A673 (cell line): Measurements from ENCODE around the gene KCTD8. TPM values are rescaled to one million over a fixed set of nuclear protein-coding genes. Genes with fewer than 3 reads are reported as not detected.

ENCODE experiments used
- BruUV-seq: library from RNA; stranded (reverse); fragments of 400-500 nt; replicated peaks from 2 replicates; lab custom pipeline; 2021; lab: Mats Ljungman, UMichigan
- CTCF ChIA-PET: fragments of 300-600 bp; sonication (Branson Sonifier 250); formaldehyde crosslinking; loops from one replicate; lab custom pipeline; 2022; ENCODE audit warnings: antibody characterized with exemption; lab: Charles Lee
- POLR2A ChIA-PET: fragments of 300-600 bp; sonication (Branson Sonifier 250); formaldehyde crosslinking; loops from one replicate; lab custom pipeline; 2022; ENCODE audit warnings: antibody characterized with exemption; ENCODE audit not compliant: low non-redundant PET; lab: Charles Lee
- DNase-seq: peaks from one replicate; pipeline ENCODE4 v3.0.0-alpha.2; 2015; ENCODE audit warnings: low spot score
- H3K27ac ChIP-seq: fragments of 200-600 bp; sonication (generic); 2 replicates; pipeline ENCODE4 v1.5.1; 2016; ENCODE audit warnings: mixed run types, low read depth, mild to moderate bottlenecking, mixed read lengths, antibody characterized with exemption, low read length; ENCODE audit not compliant: poor library complexity, severe bottlenecking
- H3K27me3 ChIP-seq: fragments of 200-600 bp; sonication (generic); replicated peaks from 2 replicates; pipeline ENCODE4 v1.6.1; 2017; ENCODE audit warnings: mixed run types, low read depth, mild to moderate bottlenecking, mixed read lengths, antibody characterized with exemption, low read length; ENCODE audit not compliant: insufficient read depth, poor library complexity
- H3K36me3 ChIP-seq: fragments of 200-600 bp; sonication (generic); 2 replicates; pipeline ENCODE4 v1.6.1; 2016; ENCODE audit warnings: mixed run types, mild to moderate bottlenecking, mixed read lengths, antibody characterized with exemption, low read length; ENCODE audit not compliant: insufficient read depth, poor library complexity, severe bottlenecking
- H3K4me1 ChIP-seq: fragments of 200-600 bp; sonication (generic); 2 replicates; pipeline ENCODE4 v1.6.1; 2017; ENCODE audit warnings: mixed run types, mild to moderate bottlenecking, mixed read lengths, antibody characterized with exemption, low read length; ENCODE audit not compliant: insufficient read depth, poor library complexity, severe bottlenecking
- H3K4me3 ChIP-seq: fragments of 200-600 bp; sonication (generic); 2 replicates; pipeline ENCODE4 v1.5.1; 2016; ENCODE audit warnings: low read depth, mixed run types, mild to moderate bottlenecking, mixed read lengths, low read length; ENCODE audit not compliant: poor library complexity, severe bottlenecking
- H3K9me3 ChIP-seq: fragments of 200-600 bp; sonication (generic); 2 replicates; pipeline ENCODE4 v1.6.1; 2016; ENCODE audit warnings: mixed run types, low read depth, mild to moderate bottlenecking, mixed read lengths, antibody characterized with exemption, low read length; ENCODE audit not compliant: poor library complexity, severe bottlenecking
- EZH2 ChIP-seq: fragments of 200-600 bp; sonication (generic); IDR thresholded peaks from 2 replicates; pipeline ENCODE4 v1.6.1; 2017; ENCODE audit warnings: borderline replicate concordance, low read depth, mild to moderate bottlenecking, mixed read lengths, antibody characterized with exemption, low read length; ENCODE audit not compliant: poor library complexity, severe bottlenecking
- intact Hi-C: fragments of 100-400 bp; cut with micrococcal nuclease; formaldehyde crosslinking; loops from one replicate; pipeline ENCODE4 v1.10.0; 2022; ENCODE audit not compliant: unreplicated experiment
- total RNA-seq: library from RNA; stranded (reverse); gene quantifications from 2 replicates; pipeline ENCODE4 v1.2.3, GENCODE V29; 2021
- TF ChIP-seq, protein P1 (sequence below): fragments of 300-800, 200-600 bp; sonication (generic); conservative IDR thresholded peaks from 2 replicates; pipeline ENCODE4 v1.5.1; 2017; ENCODE audit warnings: low read depth, mild to moderate bottlenecking, antibody characterized with exemption, low read length, moderate library complexity, mixed read lengths

KCTD8 gene
- total RNA-seq, 1 experiment from 2014 or later: not detected

GRCh38 chr4:44232262-44232661 lies 216.3 kb downstream of the KCTD8 start:
- H3K4me1 ChIP-seq: no peaks in the 10 kb centered on the region
- no peaks in the 10 kb centered on the region for H3K36me3 ChIP-seq
- H3K4me3 ChIP-seq: no peak overlapping the region
- no peak for DNase-seq
- ChIA-PET CTCF (no interaction called here), POLR2A (interaction anchor here (0.6 kb wide), 1 partner anchor 1793 kb away, joined by 3 read pairs; no protein-coding TSS in a partner anchor)
- H3K27me3 ChIP-seq: no peaks in the 10 kb centered on the region
- TF ChIP-seq EZH2: no peak
- TF ChIP-seq, protein P1, sequence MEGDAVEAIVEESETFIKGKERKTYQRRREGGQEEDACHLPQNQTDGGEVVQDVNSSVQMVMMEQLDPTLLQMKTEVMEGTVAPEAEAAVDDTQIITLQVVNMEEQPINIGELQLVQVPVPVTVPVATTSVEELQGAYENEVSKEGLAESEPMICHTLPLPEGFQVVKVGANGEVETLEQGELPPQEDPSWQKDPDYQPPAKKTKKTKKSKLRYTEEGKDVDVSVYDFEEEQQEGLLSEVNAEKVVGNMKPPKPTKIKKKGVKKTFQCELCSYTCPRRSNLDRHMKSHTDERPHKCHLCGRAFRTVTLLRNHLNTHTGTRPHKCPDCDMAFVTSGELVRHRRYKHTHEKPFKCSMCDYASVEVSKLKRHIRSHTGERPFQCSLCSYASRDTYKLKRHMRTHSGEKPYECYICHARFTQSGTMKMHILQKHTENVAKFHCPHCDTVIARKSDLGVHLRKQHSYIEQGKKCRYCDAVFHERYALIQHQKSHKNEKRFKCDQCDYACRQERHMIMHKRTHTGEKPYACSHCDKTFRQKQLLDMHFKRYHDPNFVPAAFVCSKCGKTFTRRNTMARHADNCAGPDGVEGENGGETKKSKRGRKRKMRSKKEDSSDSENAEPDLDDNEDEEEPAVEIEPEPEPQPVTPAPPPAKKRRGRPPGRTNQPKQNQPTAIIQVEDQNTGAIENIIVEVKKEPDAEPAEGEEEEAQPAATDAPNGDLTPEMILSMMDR: no peak
- H3K27ac ChIP-seq: no peak overlapping the region
- no TSS peak for BruUV-seq
- intact Hi-C loops: no loop called here
- peaks cover 21% of the 10 kb centered on the region for H3K9me3 ChIP-seq

- TF ChIP-seq, protein P1: no peak
- no peak for TF ChIP-seq EZH2
- Histone ChIP-seq H3K27me3 (no peaks in the 10 kb centered on the region), H3K36me3 (no peaks in the 10 kb centered on the region), H3K4me1 (no peaks in the 10 kb centered on the region), H3K9me3 (peaks cover 21% of the 10 kb centered on the region), H3K27ac (no peak overlapping the region), H3K4me3 (no peak overlapping the region)
- intact Hi-C loops: no loop called here
- BruUV-seq: no TSS peak
- no peak for DNase-seq
- CTCF ChIA-PET: no interaction called here
- POLR2A ChIA-PET: no interaction called here
Measured at GRCh38 chr4:44231006-44231405, 217.6 kb downstream of the KCTD8 start.

DNA sequence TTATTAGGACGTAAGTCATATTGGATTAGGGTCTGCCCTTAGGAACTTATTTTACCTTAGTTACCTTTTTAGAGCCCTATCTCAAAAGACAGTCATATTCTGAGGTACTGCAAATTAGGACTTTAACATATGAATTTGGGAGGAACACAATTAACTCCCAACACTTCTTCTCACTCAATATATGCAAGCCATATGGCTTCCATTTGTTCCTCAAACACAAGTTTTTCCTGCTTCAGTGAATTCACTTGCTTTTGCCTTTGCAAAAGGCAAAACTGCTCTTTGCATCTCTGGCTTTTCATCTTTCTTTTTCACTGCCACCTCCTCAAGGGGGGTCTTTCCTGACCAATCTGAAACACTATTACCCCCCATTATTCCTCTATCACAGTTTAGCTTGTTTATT lies 220.3 kb downstream of the KCTD8 start:
- Histone ChIP-seq H3K27ac (no peak overlapping the region), H3K27me3 (no peaks in the 10 kb centered on the region), H3K9me3 (peaks cover 8% of the 10 kb centered on the region), H3K36me3 (no peaks in the 10 kb centered on the region), H3K4me1 (no peaks in the 10 kb centered on the region), H3K4me3 (no peak overlapping the region)
- no peak for DNase-seq
- TF ChIP-seq EZH2: no peak
- TF ChIP-seq, protein P1: no peak
- ChIA-PET POLR2A (no interaction called here), CTCF (no interaction called here)
- intact Hi-C loops: no loop called here
- no TSS peak for BruUV-seq
